HK-2 (cell line): ENCODE measurements around the gene CPNE1.

Experiments used
- DNase-seq: peaks from one replicate; pipeline ENCODE4 v3.0.0-alpha.2; 2018; ENCODE audit not compliant: unreplicated experiment

CPNE1 gene

GRCh38 chr20:35619196-35620095, 45.3 kb downstream of the CPNE1 start:
- DNase-seq = peak; percentile 99

GRCh38 chr20:35618263-35619131, 46.2 kb downstream of the CPNE1 start:
- peak; percentile 56 for DNase-seq

GRCh38 chr20:35617397-35618262, 47.1 kb downstream of the CPNE1 start:
- DNase-seq = peak; percentile 99

GRCh38 chr20:35616465-35617396, 48.0 kb downstream of the CPNE1 start:
- DNase-seq = peak; percentile 97

- peak; percentile 100 for DNase-seq
Measured at GRCh38 chr20:35615667-35616464, 48.8 kb downstream of the CPNE1 start, which contains the start of gene SPAG4. Gene SPAG4 (plus strand): TSS chr20:35615829. CDS start chr20:35616004, 175 bp downstream.

GRCh38 chr20:35611482-35611881, 53.2 kb downstream of the CPNE1 start:
- no peak for DNase-seq

- DNase-seq = no peak
Measured at GRCh38 chr20:35610833-35611427, 53.8 kb downstream of the CPNE1 start.

GRCh38 chr20:35607003-35607735, 57.5 kb downstream of the CPNE1 start:
- peak; percentile 46 for DNase-seq

GRCh38 chr20:35606127-35606526, 58.6 kb downstream of the CPNE1 start:
- no peak for DNase-seq

- DNase-seq = peak; percentile 54
Measured at GRCh38 chr20:35604449-35604747, 60.3 kb downstream of the CPNE1 start.

- no peak for DNase-seq
Measured at GRCh38 chr20:35603695-35604448, 60.8 kb downstream of the CPNE1 start.

- no peak for DNase-seq
Measured at GRCh38 chr20:35602851-35603495, 61.7 kb downstream of the CPNE1 start.

GRCh38 chr20:35601990-35602389, 62.7 kb downstream of the CPNE1 start:
- no peak for DNase-seq

GRCh38 chr20:35600993-35601973, 63.4 kb downstream of the CPNE1 start:
- no peak for DNase-seq

GRCh38 chr20:35600176-35600992, 64.3 kb downstream of the CPNE1 start:
- DNase-seq = no peak
